DMS153 treated with DMSO at 0.1 percent for 48 hours (cell line): ENCODE results near the gene TMEM150C.

Experiments used
- DNase-seq: peaks from one replicate; lab custom pipeline; 2025; ENCODE audit not compliant: unreplicated experiment; lab: John Stamatoyannopoulos, UW

The TMEM150C gene

DNA sequence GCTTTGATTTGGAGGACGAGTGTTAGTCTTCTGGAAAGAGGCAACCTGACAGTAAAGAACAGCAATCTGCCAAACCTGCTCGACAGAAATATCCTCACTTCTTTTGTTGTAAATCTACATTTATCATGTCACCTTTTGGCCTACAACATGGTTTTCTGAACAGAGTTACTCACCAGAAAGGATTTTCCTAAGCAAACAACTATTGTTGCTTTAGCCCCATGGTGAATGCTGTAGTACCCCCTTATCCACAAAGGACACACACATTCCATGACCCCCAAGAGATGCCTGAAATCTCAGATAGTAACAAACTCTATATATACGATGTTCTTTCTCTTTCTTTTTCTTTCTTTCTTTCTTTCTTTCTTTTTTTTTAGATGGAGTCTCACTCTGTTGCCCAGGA, 42.7 kb downstream of the TMEM150C start:
- DNase-seq: no peak

DNA sequence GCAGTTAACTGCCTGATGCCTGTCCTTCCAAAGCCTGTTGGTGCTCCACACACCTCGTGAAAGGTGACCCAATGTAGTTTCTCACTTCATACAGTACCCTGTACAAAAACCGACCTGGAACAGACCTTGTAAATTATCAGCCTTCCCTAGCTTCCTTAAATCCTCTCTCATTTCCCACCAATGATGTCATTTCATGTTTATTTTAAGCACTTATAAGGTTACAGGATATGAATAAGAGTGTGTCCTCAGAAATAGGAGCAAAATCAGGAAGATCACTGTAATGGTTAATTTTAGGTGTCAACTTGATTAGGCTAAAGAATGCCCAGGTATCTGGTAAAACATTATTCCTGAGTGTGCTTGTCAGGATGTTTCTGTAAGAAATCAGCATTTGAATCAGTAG, 44.7 kb downstream of the TMEM150C start:
- DNase-seq: no peak

DNA sequence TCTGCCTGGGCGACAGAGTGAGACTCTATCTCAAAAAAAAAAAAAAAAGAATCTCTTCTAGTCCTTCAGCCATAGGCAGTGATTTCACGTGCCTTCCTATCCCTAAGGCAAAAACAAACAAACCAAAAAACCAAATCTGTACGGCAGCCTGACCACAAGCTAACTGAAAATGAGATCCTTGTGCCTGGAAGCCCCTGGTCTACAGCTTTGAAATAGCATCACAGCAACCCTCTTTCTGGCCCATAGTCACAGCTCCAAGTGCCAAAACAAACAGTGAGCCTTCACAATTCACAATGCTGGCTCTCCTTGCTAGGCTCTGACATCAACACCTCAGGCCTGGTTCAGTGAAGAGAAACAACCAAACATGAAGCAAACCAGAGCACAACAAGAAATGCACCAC, 46.1 kb downstream of the TMEM150C start:
- DNase-seq: no peak

- DNase-seq: no peak
Observed at GRCh38 chr4:82513382-82513781, 48.4 kb downstream of the TMEM150C start.

DNA sequence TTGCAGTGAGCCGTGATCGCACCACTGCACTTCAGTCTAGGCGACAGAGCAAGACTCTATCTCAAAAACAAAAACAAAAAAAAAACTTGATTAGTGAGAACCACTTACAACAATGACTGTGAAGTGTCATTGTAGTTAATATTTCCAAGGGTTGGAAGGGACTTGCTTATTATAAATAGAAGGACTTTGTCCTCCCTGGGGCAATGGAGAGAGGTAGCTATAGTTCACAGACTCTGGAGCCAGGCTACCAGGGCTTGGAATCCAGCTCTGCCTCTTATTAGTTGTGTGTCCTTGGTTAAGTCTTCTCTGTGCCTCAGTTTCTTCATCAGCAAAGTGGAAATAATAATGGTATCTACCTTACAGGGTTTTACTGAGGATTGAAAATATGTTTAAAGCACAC, 51.6 kb downstream of the TMEM150C start:
- no peak for DNase-seq

- no peak for DNase-seq
Observed at GRCh38 chr4:82508806-82509428, 52.9 kb downstream of the TMEM150C start.

- DNase-seq: no peak
Observed at GRCh38 chr4:82508011-82508410, 53.8 kb downstream of the TMEM150C start.

DNA sequence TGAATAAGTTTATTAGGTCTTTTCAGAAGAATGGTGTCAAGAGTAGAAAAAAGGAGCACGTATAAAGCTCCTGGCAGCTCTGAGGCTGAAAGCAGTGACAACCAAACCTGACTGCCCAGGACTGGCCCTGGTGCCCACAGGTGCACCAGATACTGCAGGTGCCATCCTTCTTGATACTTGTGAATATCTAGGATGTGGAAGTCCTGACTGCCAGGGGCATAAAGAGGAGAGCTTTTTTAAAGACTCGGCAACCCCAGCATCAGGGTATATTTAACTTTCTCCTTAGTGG, 60.7 kb downstream of the TMEM150C start:
- peak; percentile 84 for DNase-seq

- DNase-seq: peak; percentile 95
Observed at GRCh38 chr4:82500435-82501153, 61.2 kb downstream of the TMEM150C start.

DNA sequence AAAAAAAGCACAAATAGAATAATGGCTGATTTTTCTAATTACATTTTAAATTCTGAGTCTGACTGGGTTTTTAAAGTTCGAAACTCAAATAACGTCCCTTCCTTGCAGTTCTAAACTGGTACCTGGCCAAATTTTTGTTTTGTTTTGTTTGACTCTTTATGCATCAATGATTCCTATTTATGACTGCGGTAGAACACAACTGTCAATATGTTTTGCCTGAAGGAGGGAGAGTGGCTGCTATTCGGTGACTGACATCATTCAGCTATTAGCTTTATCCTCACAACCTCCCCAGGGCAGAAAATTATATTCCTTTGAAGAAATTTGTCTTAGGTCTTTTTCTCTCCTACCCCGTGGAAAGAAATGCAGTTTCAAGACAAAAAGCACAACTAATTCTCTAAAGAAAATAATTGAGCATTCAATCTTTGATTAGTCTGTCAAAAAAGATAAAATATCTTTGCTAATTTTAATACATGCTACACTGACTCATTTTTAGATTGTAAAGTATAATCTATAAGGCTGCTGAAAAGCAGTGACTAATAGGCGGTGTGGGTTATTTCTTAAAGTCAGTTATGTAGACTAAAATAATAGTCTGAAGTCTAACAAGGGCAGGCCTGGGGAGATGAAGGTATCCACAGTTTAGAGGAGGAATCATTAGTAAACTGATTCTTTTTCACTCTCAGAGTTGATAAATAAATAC, 61.9 kb downstream of the TMEM150C start:
- peak; percentile 46 for DNase-seq

DNA sequence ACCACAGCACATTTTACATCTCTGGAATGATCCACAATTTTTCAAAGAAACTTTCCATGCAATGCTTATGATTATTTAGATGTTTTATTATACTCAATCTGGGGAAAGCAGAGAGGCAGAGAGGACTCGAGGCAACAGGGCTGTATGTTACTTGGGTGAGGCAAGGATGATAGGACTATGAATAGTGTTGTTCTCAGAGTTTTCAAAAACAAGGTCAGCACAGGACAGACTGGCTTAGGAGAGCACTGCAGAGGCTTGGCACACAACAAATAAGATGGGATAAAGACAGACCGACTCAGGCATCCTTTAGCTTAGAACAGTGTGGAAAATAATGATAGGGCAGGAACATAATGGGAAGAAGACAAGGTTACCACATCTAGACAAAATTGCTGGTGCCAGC, 65.4 kb downstream of the TMEM150C start:
- DNase-seq: no peak

DNA sequence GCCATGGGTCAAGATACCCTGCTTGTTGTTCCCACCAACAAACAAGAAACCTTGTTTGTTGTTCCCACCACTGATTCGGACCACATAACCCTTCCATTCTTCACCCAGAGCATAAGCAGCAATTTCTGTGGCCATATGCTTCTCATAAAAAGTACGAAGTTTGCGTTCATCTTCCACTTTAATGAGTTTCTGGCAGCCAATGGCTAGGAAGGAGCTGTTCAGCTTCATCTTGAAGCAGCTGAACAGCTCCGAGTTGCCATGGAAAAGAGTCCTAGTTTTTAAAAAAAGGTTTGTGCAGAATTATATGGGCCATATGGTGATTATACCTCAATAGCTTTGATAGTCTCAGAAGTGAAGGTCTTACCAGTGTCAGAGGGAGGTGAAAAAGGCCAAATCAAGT, 66.1 kb downstream of the TMEM150C start:
- DNase-seq: no peak

DNA sequence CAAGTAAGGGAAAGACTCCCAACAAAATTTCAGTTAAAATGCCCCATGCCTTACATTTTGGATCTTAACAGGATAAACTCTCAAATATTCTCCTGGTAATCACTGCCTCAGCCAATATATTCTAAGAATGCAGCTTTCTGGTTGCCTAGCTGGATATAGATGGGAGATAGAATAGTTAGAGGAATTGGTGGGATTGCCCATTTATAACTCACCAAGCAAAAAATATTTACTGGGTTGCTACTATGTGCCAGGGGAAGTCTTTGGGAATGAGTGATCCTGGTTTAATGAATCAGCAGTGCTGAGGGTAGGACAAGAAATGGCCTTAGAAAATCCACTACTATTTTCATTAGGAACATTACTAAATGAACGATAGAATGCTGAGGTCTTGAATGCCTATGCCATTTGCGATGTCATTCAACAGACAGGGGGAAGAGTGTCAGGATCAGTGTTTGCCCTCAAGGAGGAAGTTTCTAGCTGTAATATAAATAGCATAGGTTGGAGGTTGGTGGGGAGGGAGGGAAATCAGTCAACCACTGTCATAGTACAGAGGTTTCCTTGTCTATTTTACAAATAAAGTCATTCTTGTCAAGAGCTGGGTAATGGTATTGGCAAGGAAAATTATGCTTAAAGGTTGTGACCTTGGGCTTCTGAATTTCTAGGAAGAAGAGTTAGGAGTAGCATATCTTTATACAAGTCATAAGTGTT, 67.9 kb downstream of the TMEM150C start:
- no peak for DNase-seq

- peak; percentile 48 for DNase-seq
Observed at GRCh38 chr4:82491251-82491960, 70.4 kb downstream of the TMEM150C start.

DNA sequence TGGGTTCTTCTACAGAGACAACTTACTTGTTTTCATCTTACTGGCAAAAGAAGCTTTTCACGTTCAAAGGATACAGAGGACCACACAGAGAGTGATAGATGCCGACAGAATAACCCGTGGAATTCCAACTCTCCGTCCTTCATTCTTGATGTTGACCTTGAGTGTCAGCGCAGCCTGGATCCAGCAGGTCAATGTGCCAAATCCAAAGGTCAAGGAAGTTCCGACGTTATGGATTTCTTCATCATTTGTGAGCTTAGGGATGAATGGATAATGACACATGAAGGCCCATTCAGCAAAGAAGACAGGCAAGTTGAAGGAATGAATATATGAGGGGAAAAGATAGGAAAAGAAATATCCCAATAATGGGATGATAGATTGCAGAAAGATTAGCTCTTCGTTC, 71.8 kb downstream of the TMEM150C start:
- DNase-seq: no peak

- no peak for DNase-seq
Observed at GRCh38 chr4:82489076-82489475, 72.7 kb downstream of the TMEM150C start.

DNA sequence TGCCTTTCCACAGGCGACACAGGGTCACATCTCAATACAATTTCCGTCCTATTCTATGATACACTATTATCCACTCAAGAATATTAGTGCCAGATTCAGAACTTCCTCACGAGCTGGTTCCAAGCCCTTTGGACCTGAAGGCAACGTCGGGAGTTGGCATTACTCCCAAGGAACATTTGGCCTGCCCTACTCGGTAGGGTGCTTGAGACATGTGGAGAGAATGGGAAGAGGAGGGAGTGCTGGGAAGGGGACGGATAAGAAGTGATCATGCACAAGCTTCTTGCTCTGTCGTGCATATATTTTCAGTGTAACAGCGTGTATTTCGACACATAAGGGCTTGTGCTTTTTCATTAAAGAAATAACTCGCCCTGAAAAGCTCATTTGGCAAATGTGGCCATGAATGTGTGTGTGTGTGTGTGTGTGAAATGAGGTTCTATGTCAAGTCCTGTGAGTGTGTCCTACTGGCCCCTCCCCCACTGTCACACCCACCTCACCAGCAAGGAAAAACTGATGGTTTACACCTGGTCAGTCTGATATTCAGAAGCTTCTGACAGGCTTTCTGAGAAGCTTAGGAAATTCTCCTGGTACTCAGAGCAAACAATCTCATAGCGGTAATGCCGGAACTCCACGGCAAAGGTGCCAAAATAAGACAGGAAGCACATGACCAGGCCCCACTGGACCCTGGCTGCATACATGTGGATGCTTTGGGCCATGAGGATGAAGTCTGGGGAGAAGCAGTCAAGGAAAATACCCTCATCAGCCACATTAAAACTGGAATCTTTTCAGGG, 76.6 kb downstream of the TMEM150C start:
- DNase-seq: no peak

DNA sequence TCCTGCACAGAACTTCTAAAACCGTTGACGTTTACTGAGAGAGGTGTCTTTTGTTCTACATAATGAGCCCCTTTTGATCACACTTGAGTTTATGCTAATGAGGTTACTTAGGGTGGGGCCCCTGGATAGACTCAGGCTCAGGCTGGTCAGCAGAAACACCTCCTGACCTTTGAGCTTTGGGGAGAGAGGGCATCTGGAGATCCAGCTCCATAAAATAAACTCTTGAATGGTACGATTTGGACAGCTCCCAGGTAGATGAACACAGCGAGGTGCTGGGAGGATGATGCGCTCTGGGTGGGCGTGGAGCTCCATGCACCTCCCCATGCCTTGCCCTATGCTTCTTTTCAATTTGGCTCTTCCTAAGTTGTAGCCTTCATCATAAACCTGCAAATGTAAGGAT, 79.4 kb downstream of the TMEM150C start:
- DNase-seq: no peak

DNA sequence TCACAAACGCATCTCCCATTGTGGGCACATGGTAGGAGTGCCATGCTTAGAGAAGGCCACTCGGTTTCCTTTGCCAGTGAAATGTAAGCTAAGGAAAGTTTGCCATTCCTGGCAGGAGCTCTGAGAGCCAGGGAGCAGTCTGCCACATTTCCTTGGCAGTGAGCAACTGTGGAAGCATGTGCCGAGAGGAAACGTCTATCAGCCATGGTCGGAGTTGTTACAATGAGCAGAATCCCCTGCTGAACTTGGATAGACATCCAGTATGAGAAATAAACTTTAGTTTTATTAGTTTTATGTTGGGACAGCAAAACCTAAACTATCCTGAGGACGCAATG, 80.3 kb downstream of the TMEM150C start:
- DNase-seq: no peak

DNA sequence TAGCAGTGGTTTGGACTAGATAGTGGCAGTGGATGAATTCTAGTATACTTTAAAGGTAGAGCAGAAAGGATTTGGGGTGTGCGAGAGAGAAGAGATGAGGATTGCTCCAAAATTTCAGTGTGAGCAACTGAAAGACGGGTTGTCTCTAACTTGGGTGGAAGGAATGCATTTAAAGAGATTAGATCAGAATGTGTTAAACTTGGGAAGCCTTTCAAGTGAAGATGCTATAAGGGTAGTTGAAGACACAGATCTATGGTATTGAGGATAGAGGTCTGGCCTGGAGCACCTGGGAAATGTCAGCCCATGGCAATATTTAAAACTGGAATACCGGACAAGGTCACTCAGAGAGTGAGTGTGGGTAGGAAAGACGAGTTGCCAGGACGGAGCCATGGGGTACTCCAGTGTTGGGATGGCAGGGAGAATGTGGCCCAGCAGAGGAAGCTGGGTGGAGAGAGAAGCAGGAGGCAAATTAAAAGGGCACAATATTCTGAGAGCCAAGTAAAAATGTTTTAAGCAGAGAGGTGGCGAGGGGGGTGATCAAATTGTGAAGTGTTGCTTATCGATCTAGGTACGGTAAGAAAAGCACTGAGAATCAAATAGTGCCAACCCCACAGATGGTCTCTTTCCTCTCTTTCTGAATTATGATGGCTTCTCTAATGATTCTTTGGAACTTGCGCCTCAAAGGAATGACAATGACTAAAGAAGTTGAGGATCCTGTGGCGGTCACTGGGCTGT, 80.8 kb downstream of the TMEM150C start:
- no peak for DNase-seq
